Stimulated activated CD8-positive, alpha-beta memory T cell treated with anti-CD3 and anti-CD28 coated beads, Interleukin-12 subunit alpha, Interleukin-12 subunit beta, amount 100 ng/mL, for 4 hours (primary cell): ENCODE data around the gene LYPD3.
"Not testable (repeated sequence)": the region's sequence is repeated elsewhere in the genome, so short reads cannot be mapped to it uniquely, and the experiment has no call there.

Experiments
- DNase-seq: peaks from one replicate; pipeline ENCODE4 v3.0.0-alpha.2; 2020; ENCODE audit warnings: low read depth

Gene LYPD3

GRCh38 chr19:43465468-43466120, at the start of gene LYPD3:
TSS of gene LYPD3 (minus strand) at chr19:43465608. CDS start at chr19:43465571, 37 bp downstream.
- DNase-seq, result no peak

DNA sequence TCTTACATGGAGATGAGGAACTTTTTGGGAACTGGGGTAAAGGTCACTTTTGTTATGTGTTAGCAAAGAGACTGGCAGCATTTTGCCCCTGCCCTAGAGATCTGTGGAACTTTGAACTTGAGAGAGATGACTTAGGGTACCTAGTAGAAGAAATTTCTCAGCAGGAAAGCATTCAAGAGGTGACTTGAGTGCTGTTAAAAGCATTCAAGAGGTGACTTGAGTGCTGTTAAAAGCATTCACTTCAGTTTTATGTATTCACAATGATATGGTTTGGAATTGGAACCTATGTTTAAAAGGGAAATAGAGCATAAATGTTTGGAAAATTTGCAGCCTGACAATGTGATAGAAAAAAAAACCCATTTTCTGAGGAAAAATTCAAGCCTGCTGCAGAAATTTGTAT, 47.0 kb upstream of the LYPD3 start:
- DNase-seq, result not testable (repeated sequence)

DNA sequence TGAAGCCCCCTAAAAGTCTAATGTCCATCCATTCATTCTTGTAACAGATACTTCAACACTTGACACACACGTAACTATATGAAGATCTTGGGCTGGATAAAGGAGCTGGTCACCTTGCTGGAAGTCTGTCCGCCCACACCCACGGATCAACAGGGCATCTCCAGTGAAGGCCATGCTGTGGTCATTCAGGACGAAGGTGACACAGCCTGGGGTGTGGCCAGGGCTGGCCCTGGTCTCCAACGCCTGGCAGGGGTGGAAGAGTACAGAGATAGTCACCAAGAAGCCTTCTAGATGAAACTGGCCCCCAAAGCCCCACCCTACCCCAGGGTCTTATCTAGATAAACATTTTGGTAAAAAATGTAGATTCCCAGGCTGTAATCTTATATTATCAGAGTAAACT, 45.9 kb upstream of the LYPD3 start:
- no peak for DNase-seq

DNA sequence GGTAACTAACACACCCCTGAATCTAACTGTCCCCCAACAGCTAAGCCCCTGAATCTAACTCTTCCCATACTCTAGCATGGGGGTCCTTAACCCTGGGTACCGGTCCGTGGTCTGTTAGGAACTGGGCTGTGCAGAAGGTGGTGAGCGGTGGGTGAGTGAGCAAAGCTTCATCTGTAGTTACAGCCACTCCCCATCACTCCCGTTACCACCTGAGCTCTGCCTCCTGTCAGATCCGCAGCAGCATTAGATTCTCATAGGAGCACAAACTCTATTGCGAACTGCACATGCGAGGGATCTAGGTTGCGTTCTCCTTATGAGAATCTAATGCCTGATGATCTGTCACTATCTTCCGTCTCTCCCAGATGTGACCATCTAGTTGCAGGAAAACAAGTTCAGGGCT, 45.3 kb upstream of the LYPD3 start:
- DNase-seq, result no peak

DNA sequence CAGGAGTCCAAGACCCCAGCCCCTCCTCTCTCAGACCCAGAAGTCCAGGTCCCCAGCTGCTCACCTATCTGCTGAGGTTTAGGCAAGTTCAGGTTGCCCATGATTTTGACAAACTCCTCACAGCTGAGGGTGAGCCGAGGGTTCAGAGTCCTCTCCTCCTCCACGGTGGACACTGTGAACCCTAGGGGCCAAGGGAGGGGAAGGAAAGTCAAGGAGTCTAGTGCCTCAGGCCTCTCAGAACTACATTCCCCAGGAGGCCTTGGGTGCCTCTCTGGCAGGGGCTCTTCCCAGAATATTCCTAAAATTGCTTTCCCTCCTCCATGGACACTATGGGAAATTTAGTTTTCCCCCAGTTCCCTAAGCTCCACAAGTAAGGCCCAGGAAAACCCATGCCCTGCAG, 42.5 kb upstream of the LYPD3 start:
- no peak for DNase-seq

DNA sequence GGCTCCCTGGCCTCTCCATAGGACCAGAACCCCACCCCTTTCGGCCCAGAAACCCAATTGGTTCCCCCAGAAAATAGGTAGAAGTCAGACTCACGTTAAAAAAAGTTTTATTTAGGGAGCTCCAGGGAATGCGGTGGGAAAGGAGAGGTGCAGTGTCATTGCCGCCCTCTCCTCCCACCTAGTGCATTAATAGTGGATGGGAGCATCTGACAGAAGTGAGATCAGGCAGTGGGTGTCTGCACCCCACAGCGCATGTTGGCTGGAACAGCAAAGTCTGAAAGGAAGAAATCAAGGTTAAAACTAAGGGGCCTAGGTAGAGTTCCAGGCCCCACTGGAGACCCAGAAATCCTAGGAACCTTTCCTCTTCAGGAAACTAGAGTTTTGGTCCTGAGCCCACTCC, 41.2 kb upstream of the LYPD3 start:
- no peak for DNase-seq

- DNase-seq, result no peak
These were observed 40.5 kb upstream of the LYPD3 start for GRCh38 chr19:43505941-43506340.

GRCh38 chr19:43505186-43505456, 39.7 kb upstream of the LYPD3 start:
- no peak for DNase-seq

DNA sequence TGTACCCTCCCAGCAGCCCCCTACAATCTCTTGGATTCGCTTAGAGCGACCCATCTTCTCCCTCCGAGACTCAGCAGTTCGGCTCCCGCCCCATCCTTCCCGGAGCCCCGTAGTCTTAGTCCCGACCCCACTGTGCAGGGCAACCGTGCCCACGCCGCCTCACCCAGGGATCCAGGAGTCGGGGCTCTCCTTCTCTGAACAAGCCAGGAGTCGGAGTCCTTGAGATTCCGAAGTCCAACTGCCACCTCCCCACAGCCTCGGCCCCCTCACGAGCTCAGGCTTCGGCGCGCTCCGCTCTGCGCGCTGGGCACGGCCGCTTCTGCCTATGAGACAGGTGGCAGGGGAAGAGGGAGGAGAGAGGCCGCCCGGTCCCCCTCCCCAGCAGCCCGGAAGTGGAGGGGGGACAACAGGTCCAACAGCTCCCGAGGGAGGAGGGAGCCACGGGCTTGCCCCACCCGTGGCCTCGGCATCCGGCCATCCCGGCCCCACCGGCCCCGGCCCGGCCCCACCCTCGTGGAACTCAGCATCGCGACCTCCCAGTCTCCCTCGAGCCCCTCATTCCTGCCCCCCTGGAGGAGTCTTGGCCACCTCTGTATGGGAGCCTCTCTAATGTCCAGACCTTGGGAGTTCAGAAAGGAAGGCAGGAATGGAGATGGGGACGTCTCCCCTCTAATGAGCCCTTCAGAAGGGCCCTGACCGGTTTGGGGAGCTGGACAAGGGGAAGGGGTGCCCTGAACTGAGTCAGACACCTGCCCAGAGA, 39.2 kb upstream of the LYPD3 start, which contains the start of gene PHLDB3:
TSS of gene PHLDB3 (minus strand) at position 321 of the 760 bp plus-strand sequence. CDS start 628 bp downstream, outside the sequence.
- peak; percentile 35 for DNase-seq

- peak; percentile 99 for DNase-seq
These were observed 38.4 kb upstream of the LYPD3 start for GRCh38 chr19:43503501-43504425.

DNA sequence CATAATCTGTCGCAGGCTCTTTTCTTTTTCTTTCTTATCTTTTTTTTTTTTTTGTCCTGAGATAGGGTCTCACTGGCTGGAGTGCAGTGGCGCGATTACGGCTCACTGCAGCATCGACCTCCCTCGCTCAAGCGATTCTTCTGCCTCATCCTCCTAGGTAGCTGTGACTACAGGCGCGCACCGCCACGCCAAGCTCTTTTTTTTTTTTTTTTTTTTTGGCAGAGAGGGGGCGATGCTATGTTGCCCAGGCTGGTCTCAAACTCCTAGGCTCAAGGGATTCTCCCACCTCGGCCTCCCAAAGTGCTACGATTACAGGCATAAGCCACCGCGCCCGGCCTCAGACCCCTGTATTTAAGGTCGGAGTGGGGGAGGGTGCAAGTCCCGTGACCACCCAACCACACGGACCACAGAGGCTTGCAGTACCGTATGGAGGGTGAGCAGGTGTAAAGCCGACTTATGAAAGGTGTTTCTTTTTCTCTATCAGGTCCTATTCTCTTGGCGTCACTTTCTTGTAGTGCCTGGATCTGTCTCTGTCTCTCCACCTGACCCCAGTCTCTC, 37.1 kb upstream of the LYPD3 start:
- no peak for DNase-seq

DNA sequence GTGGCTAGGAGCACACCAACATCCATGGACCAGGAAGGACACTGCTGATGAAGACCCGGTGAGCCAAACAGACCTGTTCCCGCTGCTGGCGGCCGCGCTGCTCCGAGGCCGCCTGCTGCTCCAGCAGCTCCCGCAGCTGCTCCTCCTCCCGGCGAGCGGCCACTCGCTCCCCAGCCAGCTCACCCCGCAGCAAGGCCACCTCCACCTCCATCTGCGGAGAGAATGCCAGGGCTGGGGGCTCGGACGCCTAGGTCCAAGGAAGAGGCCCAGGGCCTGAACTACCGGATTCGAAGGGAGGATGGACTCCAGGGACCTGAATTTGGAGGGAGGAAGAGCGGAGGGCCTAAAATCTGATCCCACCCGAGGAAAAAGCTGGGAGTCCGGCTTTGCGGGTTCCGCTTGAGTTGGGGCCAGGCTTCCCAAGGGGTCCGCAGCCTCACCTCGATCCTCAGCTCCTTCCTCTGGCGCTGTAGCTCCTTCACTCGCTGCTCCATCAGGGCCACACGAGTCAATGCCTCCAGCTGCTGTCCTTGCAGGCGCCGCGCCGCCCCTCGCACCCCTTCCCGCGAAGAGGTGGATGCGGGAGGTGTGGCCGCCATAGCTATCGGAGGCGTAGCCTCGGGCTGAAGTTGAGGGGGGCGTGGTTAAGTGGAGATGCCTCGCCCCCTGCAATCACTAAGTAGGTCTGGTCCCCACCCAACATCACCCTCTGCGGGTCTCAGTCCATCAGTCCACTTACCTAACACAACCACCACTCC, 36.4 kb upstream of the LYPD3 start:
- no peak for DNase-seq

DNA sequence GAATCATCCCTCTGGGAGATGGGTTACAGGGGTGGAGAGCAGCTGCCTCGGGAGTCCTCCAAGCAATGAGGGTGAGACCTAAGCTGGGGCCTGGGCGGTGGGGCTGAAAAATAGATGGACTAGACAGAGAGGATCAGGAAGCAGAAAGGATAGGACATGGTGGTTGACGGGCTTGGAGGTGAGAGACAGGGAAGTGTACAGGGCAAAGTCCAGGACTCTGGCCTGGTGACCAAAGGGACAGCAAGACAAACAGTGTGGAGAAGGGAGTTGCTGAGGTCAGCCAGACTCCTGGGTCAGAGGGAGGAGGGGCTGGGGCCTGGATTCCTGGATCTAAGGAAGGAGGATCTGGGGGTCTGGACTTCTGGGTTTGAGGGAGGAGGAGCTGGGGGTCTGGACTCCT, 33.6 kb upstream of the LYPD3 start:
- no peak for DNase-seq

DNA sequence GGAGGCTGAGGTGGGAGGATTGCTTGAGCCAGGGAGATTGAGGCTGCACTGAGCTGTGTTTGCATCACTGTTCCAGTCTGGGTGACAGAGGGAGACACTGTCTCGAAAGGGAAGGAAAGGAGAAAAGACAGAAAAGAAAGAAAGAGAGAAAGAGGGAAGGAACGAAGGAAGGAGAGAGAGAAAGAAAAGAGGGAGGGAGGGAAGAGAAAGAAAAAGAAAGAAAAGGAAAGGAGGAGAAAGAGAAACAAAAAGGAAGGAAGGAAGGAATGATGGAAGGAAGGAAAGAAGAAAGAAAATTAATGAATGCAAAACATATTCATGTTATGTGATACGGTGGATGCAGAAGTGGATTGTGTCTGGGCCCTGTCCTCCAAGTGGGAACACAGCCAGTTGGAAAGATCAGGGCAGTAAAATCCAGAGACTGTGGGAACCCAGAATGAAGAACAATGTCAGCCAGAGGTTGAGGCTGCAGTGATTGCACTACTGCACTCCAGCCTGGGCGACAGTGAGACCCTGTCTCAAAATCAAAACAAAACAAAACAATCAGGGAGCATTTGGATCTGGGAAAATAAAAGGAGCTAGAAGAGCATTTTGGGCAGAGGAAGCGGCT, 32.9 kb upstream of the LYPD3 start:
- DNase-seq, result no peak

DNA sequence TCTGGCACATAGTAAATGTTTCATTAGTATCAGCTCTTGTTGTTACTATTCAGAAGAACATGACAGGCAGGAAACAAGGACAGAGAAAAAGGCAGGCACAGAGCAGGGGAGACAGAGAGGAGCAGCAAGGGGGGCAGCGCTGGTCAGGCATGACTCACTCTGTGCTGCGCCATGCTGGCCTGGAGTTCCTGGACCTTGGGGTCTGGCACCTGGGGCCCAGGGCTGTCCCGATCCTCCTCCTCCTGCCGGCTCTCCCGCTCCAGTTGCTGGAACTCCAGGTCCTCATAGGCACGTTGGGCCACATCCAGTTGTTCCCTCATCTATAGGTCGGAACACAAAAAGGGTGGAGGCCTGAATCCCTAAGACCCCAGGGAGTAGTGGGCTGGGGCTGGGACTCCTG, 31.6 kb upstream of the LYPD3 start:
- no peak for DNase-seq

DNA sequence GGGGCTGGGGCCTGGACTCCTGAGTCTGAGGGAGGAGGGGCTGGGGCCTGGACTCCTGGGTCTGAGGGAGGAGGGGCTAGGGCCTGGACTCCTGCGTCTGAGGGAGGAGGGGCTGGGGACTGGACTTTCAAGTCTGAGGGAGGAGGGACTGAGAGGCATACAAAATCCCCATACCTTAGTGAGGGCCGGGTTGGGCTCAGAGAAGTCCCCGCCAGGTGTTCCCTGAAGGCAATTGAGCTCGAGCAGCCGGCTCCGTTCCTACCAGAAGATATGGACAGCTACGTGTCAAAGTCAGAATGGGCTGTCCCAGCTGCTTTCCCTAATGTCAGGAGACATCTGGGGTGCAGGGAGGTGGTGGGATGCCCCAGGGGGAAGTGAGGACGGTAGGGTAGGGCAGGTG, 29.7 kb upstream of the LYPD3 start:
- no peak for DNase-seq

DNA sequence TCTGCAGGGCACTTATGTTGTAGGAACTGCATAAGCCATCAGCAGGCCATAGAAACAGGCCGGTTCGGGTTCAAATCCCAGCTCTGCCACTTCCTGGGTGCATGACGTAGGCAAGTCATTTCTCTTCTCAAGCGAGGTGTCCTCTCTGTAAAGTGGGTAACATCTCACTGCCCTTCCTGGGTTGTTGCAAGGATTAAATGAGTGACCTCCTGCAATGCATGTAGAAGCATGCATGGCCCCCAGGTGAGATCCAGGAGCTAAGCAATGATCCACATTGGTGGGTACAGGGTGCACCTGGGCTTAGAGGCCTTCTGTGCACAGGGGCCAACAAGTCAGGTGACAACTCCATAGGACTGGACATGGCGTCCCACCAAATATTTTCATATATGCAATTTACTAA, 25.4 kb upstream of the LYPD3 start:
- no peak for DNase-seq

DNA sequence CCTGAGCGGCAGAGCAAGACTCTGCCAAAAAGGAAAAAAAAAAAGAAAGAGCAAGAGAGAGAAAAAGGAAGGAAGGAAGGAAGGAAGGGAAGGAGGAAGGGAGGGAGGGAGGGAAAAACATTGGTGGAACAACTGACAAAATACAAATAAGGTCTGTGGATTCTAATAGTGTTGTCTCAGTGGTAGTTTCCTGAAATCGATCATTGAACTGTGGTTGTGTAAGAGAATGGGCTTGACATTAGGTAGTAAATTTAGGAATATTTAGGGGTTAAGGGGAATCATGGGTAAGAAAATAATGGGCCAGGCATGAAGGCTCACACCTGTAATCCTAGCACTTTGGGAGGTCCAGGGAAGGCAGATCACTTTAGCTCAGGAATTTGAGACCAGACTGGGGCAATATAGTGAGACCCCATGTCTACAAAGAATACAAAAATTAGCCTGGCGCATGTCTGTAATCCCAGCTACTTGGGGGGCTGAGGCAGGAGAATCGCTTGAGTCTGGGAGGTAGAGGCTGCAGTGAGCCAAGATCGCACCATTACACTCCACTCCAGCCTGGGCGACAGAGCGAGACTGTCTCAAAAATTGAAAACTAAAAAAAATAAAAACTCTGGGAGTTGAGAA, 24.7 kb upstream of the LYPD3 start:
- no peak for DNase-seq

GRCh38 chr19:43489310-43489709, 23.9 kb upstream of the LYPD3 start:
- no peak for DNase-seq

DNA sequence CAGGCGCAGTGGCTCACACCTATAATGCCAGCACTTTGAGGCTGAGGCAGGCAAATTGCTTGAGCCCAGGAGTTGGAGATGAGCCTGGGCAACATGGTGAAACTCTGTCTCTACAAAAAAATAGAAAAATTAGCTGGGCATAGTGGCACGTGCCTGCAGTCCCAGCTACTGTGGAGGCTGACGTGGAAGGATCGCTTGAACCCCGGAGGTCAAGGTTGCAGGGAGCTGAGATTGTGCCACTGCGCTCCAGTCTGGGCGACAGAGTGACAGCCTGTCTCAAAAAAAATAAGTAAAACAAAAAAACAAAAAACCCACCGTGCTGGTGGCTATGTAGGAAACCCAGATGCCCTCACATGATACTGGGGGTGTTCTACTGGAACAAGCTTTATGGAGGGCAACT, 22.8 kb upstream of the LYPD3 start:
- no peak for DNase-seq

DNA sequence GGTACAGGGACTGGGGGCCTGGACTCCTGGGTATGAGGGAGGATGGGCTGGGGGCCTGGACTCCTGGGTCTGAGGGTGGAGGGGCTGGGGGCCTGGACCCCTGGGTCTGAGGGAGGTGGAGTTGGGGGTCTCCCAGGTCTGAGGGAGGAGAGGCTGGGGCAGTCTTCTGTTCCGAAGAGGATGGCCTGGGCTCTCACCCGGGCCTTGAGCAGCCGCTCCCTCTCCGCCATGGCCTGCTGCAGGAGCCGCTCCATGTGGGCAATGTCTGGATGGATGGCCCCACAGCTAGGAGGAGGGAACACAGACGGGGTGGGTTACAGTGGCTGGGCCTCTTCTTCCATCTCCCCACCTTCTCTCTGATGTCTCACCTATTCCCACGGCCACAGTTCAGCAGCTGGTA, 21.0 kb upstream of the LYPD3 start:
- DNase-seq, result no peak
